OCI-LY3 (cell line): ENCODE results near the gene COX5A.

Experiments used
- H2AFZ ChIP-seq: fragments of 200-600, 300-600 bp; shearing (Covaris generic); 2 replicates; pipeline ENCODE4 v1.6.0; 2014; ENCODE audit warnings: antibody characterized with exemption, low read depth, low read length
- H3K27ac ChIP-seq: fragments of 200-600, 300-600 bp; sonication (generic); 2 replicates; pipeline ENCODE4 v1.5.1; 2014; ENCODE audit warnings: mild to moderate bottlenecking, low read length, moderate library complexity, mixed read lengths
- H3K27me3 ChIP-seq: fragments of 200-600, 300-600 bp; sonication (generic); 2 replicates; pipeline ENCODE4 v1.6.1; 2014; ENCODE audit warnings: low read depth, low read length, mixed read lengths
- H3K36me3 ChIP-seq: fragments of 200-600, 300-600 bp; sonication (generic); replicated peaks from 2 replicates; pipeline ENCODE3; 2014; ENCODE audit warnings: low read depth, low read length, mixed read lengths
- H3K4me1 ChIP-seq: fragments of 300-600, 200-600 bp; sonication (generic); 2 replicates; pipeline ENCODE4 v1.6.1; 2014; ENCODE audit warnings: low read length, mixed read lengths
- H3K4me2 ChIP-seq: fragments of 200-600, 300-600 bp; sonication (generic); 2 replicates; pipeline ENCODE4 v1.6.1; 2014; ENCODE audit warnings: low read length, mixed read lengths
- H3K4me3 ChIP-seq: fragments of 300-600, 200-600 bp; sonication (generic); 2 replicates; pipeline ENCODE4 v1.5.1; 2014; ENCODE audit warnings: antibody characterized with exemption, mild to moderate bottlenecking, low read length, moderate library complexity
- H3K79me2 ChIP-seq: fragments of 300-600, 200-600 bp; shearing (Covaris generic); 2 replicates; pipeline ENCODE4 v1.6.1; 2014; ENCODE audit warnings: mild to moderate bottlenecking, low read length, mixed read lengths
- H3K9ac ChIP-seq: fragments of 300-600, 200-600 bp; shearing (Covaris generic); 2 replicates; pipeline ENCODE4 v1.6.0; 2014; ENCODE audit warnings: mild to moderate bottlenecking, low read length, moderate library complexity
- H3K9me3 ChIP-seq: fragments of 200-600, 300-600 bp; shearing (Covaris generic); 2 replicates; pipeline ENCODE4 v1.6.1; 2014; ENCODE audit warnings: low read length, mixed read lengths; ENCODE audit not compliant: insufficient read depth
- H4K20me1 ChIP-seq: fragments of 200-600, 300-600 bp; sonication (generic); 2 replicates; pipeline ENCODE4 v1.6.1; 2016; ENCODE audit warnings: low read length, mixed read lengths; ENCODE audit not compliant: insufficient read depth
- CTCF ChIP-seq: fragments of 200-600, 300-600 bp; sonication (generic); IDR thresholded peaks from 2 replicates; pipeline ENCODE4 v1.5.1; 2014; ENCODE audit warnings: antibody characterized with exemption, low read length, low read depth
- EZH2phosphoT487 ChIP-seq: fragments of 200-600 bp; shearing (Covaris generic); IDR thresholded peaks from 2 replicates; pipeline ENCODE4 v1.6.1; 2018; ENCODE audit warnings: antibody characterized with exemption, mixed run types, low read depth

Gene COX5A

GRCh38 chr15:74885461-74885860 is 52.4 kb downstream of the COX5A start:
- Histone ChIP-seq H3K27ac (no peak overlapping the region), H2AFZ (no peak overlapping the region), H3K9ac (no peak overlapping the region), H3K9me3 (peaks cover 8% of the 10 kb centered on the region; the same call in 1 of the 2 replicates), H3K4me3 (no peak overlapping the region), H3K27me3 (no peaks in the 10 kb centered on the region), H3K4me1 (peaks cover 22% of the 10 kb centered on the region), H3K4me2 (no peak overlapping the region), H4K20me1 (no peaks in the 10 kb centered on the region), H3K79me2 (peaks cover 10% of the 10 kb centered on the region), H3K36me3 (peaks cover 2% of the 10 kb centered on the region)
- TF ChIP-seq CTCF (no peak), EZH2phosphoT487 (no peak)

- Histone ChIP-seq H3K9ac (no peak overlapping the region), H3K79me2 (peaks cover 1% of the 10 kb centered on the region; the same call in 1 of the 2 replicates), H4K20me1 (no peaks in the 10 kb centered on the region), H3K27ac (no peak overlapping the region), H3K36me3 (peaks cover 2% of the 10 kb centered on the region), H3K4me1 (peaks cover 21% of the 10 kb centered on the region), H3K27me3 (no peaks in the 10 kb centered on the region), H3K9me3 (peaks cover 8% of the 10 kb centered on the region; the same call in 1 of the 2 replicates), H3K4me2 (no peak overlapping the region), H3K4me3 (no peak overlapping the region), H2AFZ (no peak overlapping the region)
- TF ChIP-seq EZH2phosphoT487 (no peak), CTCF (no peak)
Measured at GRCh38 chr15:74884428-74885223, 53.2 kb downstream of the COX5A start.

- Histone ChIP-seq H3K4me2 (no peak overlapping the region), H3K9ac (no peak overlapping the region), H2AFZ (no peak overlapping the region), H3K9me3 (peaks cover 8% of the 10 kb centered on the region; the same call in 1 of the 2 replicates), H3K4me1 (peaks cover 13% of the 10 kb centered on the region), H3K27me3 (no peaks in the 10 kb centered on the region), H3K27ac (no peak overlapping the region), H3K36me3 (peaks cover 2% of the 10 kb centered on the region), H3K4me3 (no peak overlapping the region), H4K20me1 (no peaks in the 10 kb centered on the region), H3K79me2 (no peaks in the 10 kb centered on the region)
- no peak for TF ChIP-seq CTCF
- TF ChIP-seq EZH2phosphoT487, result no peak
Measured at GRCh38 chr15:74882528-74882927, 55.3 kb downstream of the COX5A start.

GRCh38 chr15:74878273-74878672 is 59.6 kb downstream of the COX5A start:
- Histone ChIP-seq H3K27ac (no peak overlapping the region), H3K4me3 (no peak overlapping the region), H3K36me3 (peaks cover 2% of the 10 kb centered on the region), H4K20me1 (no peaks in the 10 kb centered on the region), H2AFZ (no peak overlapping the region), H3K9me3 (peaks cover 8% of the 10 kb centered on the region; the same call in 1 of the 2 replicates), H3K27me3 (no peaks in the 10 kb centered on the region), H3K4me1 (peaks cover 5% of the 10 kb centered on the region; the same call in 1 of the 2 replicates), H3K79me2 (no peaks in the 10 kb centered on the region; the same call in 1 of the 2 replicates), H3K4me2 (no peak overlapping the region), H3K9ac (no peak overlapping the region)
- no peak for TF ChIP-seq EZH2phosphoT487
- TF ChIP-seq CTCF, result no peak
